Bronchial smooth muscle cell (primary cell): Measurements from ENCODE around the gene TTC17. TPM values are rescaled to one million over a fixed set of nuclear protein-coding genes. Genes with fewer than 3 reads are reported as not detected.

ENCODE experiments used
- total RNA-seq: library from RNA; depleted of rRNA; stranded (reverse); fragments of >200 nt; gene quantifications from 2 replicates; pipeline ENCODE4 v1.2.1, GENCODE V29; 2014

The TTC17 gene
- total RNA-seq, result 65.4 and 90.8 TPM in 2 replicates

DNA sequence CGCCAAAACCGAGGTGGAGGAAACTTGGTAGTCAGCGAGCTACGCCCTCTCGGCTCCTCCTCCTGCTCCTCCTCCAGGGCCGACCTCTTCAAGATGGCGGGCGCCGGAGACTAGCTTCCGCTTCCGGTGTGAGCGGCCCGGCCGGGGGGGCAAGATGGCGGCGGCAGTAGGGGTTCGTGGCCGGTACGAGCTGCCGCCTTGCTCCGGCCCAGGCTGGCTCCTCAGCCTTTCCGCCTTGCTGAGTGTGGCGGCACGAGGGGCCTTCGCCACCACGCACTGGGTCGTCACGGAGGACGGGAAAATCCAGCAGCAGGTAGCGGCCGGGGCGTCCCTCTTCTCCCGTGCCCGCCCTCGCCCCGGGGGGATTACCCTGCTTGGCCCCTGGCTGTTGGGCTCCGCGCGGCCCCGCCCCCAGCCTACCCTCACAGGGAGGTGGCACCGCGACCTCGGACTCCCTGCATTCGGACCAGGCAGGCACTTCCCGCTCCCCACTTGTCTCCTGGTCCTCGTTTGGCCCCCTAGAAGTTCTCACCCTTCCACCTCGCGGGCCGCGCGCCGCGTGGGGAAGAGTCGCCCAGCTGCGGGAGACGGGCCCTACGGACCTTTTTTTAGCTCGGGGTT lies at the start of gene TTC17:
Gene TTC17 (plus strand): TSS at position 120 of the 621 bp plus-strand sequence. CDS start 35 bp downstream, at position 155.

DNA sequence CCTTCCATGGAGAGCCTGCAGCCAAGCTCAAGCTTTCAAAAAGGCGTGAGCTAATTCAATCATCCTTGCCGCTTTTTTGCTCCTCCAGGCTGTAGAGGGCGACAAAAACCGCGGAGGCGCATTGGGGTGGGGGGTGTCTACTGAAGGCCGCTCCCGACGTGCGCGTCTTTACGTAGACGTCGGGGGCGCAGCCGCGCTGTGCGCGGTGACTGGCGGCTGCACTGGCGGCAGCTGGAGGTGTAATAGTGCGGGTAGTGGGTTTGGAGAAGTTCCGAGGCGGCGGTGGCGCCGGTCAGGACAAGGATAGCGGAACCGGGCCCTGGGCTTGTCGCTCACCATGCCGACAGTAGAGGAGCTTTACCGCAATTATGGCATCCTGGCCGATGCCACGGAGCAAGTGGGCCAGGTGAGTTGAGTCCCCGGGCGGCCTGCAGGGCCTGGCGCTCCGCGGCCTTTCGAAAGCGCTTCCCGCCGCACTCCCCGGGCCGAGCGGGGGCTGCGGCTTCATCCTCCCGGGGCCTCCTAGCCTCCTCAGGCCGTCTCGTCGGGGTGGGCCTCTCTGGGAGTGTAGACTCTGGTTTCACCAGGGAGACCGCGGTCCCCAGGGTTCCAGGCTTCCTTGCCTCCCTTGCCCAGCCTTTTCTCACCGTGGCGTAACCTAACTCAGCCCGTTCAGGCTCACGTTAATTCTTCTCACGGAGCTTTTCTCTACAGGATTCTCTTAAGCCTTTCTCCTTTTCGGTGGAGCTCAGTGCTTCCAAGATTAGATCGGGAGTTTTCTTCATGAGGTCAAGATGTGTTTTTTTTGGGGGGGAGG lies 46.7 kb upstream of the TTC17 start, which contains the start of gene API5:
Gene API5 (plus strand): TSS at position 206 of the 817 bp plus-strand sequence. CDS start 132 bp downstream, at position 338.

Other genes with a start within 250 kb of the TTC17 start
- 37.9 and 56.6 TPM in 2 replicates for gene API5, start 46.9 kb upstream of the TTC17 start, total RNA-seq